Measurements from ENCODE around the gene RALGPS2.

- TF ChIP-seq, protein P1, sequence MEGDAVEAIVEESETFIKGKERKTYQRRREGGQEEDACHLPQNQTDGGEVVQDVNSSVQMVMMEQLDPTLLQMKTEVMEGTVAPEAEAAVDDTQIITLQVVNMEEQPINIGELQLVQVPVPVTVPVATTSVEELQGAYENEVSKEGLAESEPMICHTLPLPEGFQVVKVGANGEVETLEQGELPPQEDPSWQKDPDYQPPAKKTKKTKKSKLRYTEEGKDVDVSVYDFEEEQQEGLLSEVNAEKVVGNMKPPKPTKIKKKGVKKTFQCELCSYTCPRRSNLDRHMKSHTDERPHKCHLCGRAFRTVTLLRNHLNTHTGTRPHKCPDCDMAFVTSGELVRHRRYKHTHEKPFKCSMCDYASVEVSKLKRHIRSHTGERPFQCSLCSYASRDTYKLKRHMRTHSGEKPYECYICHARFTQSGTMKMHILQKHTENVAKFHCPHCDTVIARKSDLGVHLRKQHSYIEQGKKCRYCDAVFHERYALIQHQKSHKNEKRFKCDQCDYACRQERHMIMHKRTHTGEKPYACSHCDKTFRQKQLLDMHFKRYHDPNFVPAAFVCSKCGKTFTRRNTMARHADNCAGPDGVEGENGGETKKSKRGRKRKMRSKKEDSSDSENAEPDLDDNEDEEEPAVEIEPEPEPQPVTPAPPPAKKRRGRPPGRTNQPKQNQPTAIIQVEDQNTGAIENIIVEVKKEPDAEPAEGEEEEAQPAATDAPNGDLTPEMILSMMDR (IDR thresholded peaks at IDR 0.05) = no peak
- no peak for TF ChIP-seq POLR2A (IDR thresholded peaks at IDR 0.05)
Observed at GRCh38 chr1:178969226-178969987, 244.4 kb downstream of the RALGPS2 start.

Data from right lobe of liver (tissue), 4 donors.